Right lobe of liver (tissue), 6 donors: ENCODE data around the gene INHBA. TPM values are rescaled to one million over a fixed set of nuclear protein-coding genes. Genes with fewer than 3 reads are reported as not detected.
A peak's percentile ranks its signal among the peaks of the same experiment; 100 is the strongest.

Source experiments
- ATAC-seq, 4 donors: fragments of 200-7000 bp; cut with Tn5 transposase; one replicate each; pipeline ENCODE4 v1.9.1; 2020; ENCODE audit warnings: mild to moderate bottlenecking in 4 of 4, moderate library complexity in 4 of 4
- DNase-seq, 3 donors: peaks; one replicate each; pipeline ENCODE4 v3.0.0-alpha.2; 2020
- H3K27ac ChIP-seq, 3 donors: fragments of 200-600 bp; one replicate each; pipeline ENCODE4 v1.8.0; 2022
- H3K27me3 ChIP-seq, 2 donors: fragments of 200-600 bp; one replicate each; pipeline ENCODE4 v1.8.0; 2022
- H3K36me3 ChIP-seq, 4 donors: fragments of 200-600 bp; sonication (generic) in 1 of 4; one replicate each; pipeline versions ENCODE4 v1.5.1 to v1.8.0; 2017 to 2022; ENCODE audit warnings: control low read depth in 1 of 4
- H3K4me1 ChIP-seq, 4 donors: fragments of 200-600 bp; sonication (generic) in 1 of 4; one replicate each; pipeline versions ENCODE4 v1.5.1 to v1.8.0; 2017 to 2022; ENCODE audit warnings: control low read depth in 1 of 4
- H3K4me3 ChIP-seq, 3 donors: fragments of 200-600 bp; one replicate each; pipeline ENCODE4 v1.8.0; 2022
- H3K9me3 ChIP-seq, 4 donors: fragments of 200-600 bp; sonication (generic) in 1 of 4; one replicate each; pipeline versions ENCODE4 v1.5.1 to v1.8.0; 2017 to 2022; ENCODE audit warnings: control low read depth in 1 of 4
- CTCF ChIP-seq, 4 donors: fragments of 200-600 bp in 3 of 4; fragments of 450-650 bp in 1 of 4; IDR thresholded peaks; one replicate each; pipeline versions ENCODE4 v1.5.1 to v1.8.0; 2016 to 2022; ENCODE audit warnings: antibody characterized with exemption in 4 of 4, mild to moderate bottlenecking in 2 of 4
- POLR2A ChIP-seq: fragments of 450-650 bp; IDR thresholded peaks from one replicate; pipeline ENCODE4 v1.6.1; 2017; ENCODE audit warnings: antibody characterized with exemption, mild to moderate bottlenecking
- WGBS: methylation state at CpG from one replicate; pipeline ENCODE4 v1.1.6; 2018; ENCODE audit warnings: low coverage, low lambda C conversion rate; ENCODE audit not compliant: insufficient coverage; ENCODE audit errors: missing lambda C conversion rate; 5-methylcytosine and 5-hydroxymethylcytosine counted together
- intact Hi-C, 2 donors: fragments of 100-400 bp; cut with DNase I; formaldehyde crosslinking; loops; one replicate each; pipeline versions ENCODE4 v1.11.2 to v1.14.1; 2022
- total RNA-seq, 6 experiments: library from RNA; depleted of rRNA in 2 of 6; stranded (reverse); fragments of >200 nt in 2 of 6; fragmentation: NEBNext Ultra II Directional in 3 of 6; extraction: Animal tissue kit (Norgen Biotek cat#: 25700) in 3 of 6; gene quantifications; one replicate each; pipeline versions ENCODE4 v1.1.0 to v1.2.4, GENCODE V29; 2016 to 2023
- donor health status: DM: no; HTN: yes; CAD: no.
- donor health status: DM: no; HTN: no; CAD: no.
- donor health status: DM: no; HTN: no; CAD: no.
- donor health status: DM: no; HTN: yes; CAD: no.
- donor health status: DM: no; HTN: yes; CAD: no.

The INHBA gene
- total RNA-seq, 6 experiments from 2014 or later: 1.1 to 9.7 (median 2.9) TPM

GRCh38 chr7:41698726-41699125, 4.2 kb downstream of the INHBA start:
- Histone ChIP-seq H3K27me3 (no peaks in the 10 kb centered on the region), H3K4me3 (peak overlapping the region in 1 of 3 donors; percentile 14), H3K4me1 (peaks cover 0 to 24% (median 7%) of the 10 kb centered on the region in 4 donors), H3K9me3 (no peaks in the 10 kb centered on the region), H3K36me3 (no peaks in the 10 kb centered on the region), H3K27ac (peak overlapping the region in 2 of 3 donors; percentile 37 to 55)
- ATAC-seq: no peak
- WGBS: 71% methylated on average over 4 of the region's 4 CpGs
- intact Hi-C loops: no loop called here
- TF ChIP-seq CTCF (IDR thresholded peaks at IDR 0.05) (no peak), POLR2A (no peak)
- DNase-seq: no peak

GRCh38 chr7:41698114-41698513, 4.8 kb downstream of the INHBA start:
- no peaks in the 10 kb centered on the region for H3K36me3 ChIP-seq
- no peaks in the 10 kb centered on the region for H3K9me3 ChIP-seq
- 72% methylated on average over 3 of the region's 3 CpGs for WGBS
- TF ChIP-seq POLR2A (no peak), CTCF (IDR thresholded peaks at IDR 0.05) (no peak)
- no peak overlapping the region for H3K4me3 ChIP-seq
- peaks cover 0 to 30% (median 10%) of the 10 kb centered on the region in 4 donors for H3K4me1 ChIP-seq
- no peak overlapping the region for H3K27ac ChIP-seq
- DNase-seq (no peak), ATAC-seq (no peak)
- intact Hi-C loops: no loop called here
- H3K27me3 ChIP-seq: no peaks in the 10 kb centered on the region

GRCh38 chr7:41696323-41696916, 6.5 kb downstream of the INHBA start:
- Histone ChIP-seq H3K9me3 (no peaks in the 10 kb centered on the region), H3K4me3 (peak overlapping the region; percentile 14 to 44 (median 42)), H3K4me1 (peaks cover 0 to 44% (median 16%) of the 10 kb centered on the region in 4 donors), H3K27ac (peak overlapping the region; percentile 11 to 54 (median 46)), H3K27me3 (no peaks in the 10 kb centered on the region), H3K36me3 (no peaks in the 10 kb centered on the region)
- DNase-seq (peak; percentile 77 to 81 (median 78)), ATAC-seq (peak; percentile 66 to 75 (median 68))
- intact Hi-C loops: no loop called here
- TF ChIP-seq CTCF (IDR thresholded peaks at IDR 0.05) (peak; percentile 67 to 77 (median 74)), POLR2A (no peak)
- WGBS: 18% methylated on average over 15 of the region's 15 CpGs

GRCh38 chr7:41695661-41696322, 7.1 kb downstream of the INHBA start:
- WGBS: 22% methylated on average over 13 of the region's 13 CpGs
- TF ChIP-seq CTCF (IDR thresholded peaks at IDR 0.05) (no peak), POLR2A (no peak)
- no peaks in the 10 kb centered on the region for H3K27me3 ChIP-seq
- H3K27ac ChIP-seq: peak overlapping the region; percentile 11 to 54 (median 46)
- H3K4me1 ChIP-seq: peaks cover 0 to 45% (median 19%) of the 10 kb centered on the region in 4 donors
- H3K4me3 ChIP-seq: peak overlapping the region; percentile 14 to 44 (median 42)
- no peaks in the 10 kb centered on the region for H3K36me3 ChIP-seq
- no peaks in the 10 kb centered on the region for H3K9me3 ChIP-seq
- DNase-seq: no peak
- intact Hi-C loops: no loop called here
- peak in 3 of 4 donors; percentile 1 to 41 (median 8) for ATAC-seq
